HT-29 (cell line): ENCODE results near the gene SMURF2. TPM values are rescaled to one million over a fixed set of nuclear protein-coding genes. Genes with fewer than 3 reads are reported as not detected.
"Not testable (repeated sequence)": the region's sequence is repeated elsewhere in the genome, so short reads cannot be mapped to it uniquely, and the experiment has no call there.

Source experiments
- DNase-seq: peaks from one replicate; pipeline ENCODE4 v3.0.0-alpha.2; 2015; ENCODE audit warnings: low spot score
- total RNA-seq: library from RNA; depleted of rRNA; stranded (reverse); fragments of >200 nt; shearing (Covaris generic); gene quantifications from 2 replicates; pipeline ENCODE4 v1.2.3, GENCODE V29; 2014

The SMURF2 gene
- total RNA-seq, 1 experiment from 2014 or later, result 10.7 TPM

DNA sequence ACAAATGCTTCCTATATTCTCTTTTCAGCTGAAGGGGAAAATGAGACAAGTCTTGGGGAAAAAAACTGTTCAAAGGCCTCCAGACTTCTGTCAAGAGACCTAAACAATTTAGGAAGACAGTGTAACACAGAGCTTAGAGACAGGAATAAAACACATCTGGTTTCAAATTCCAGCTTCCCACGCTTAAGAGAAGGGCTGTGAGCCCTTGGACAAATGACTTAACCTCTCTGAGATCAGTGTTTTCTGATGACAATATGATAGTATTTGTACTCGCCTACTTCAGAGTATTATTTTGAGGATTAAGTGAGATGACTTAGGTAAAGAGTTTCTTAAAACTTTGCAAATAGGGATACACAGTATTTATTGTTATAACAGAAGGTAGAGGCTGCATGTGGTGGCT lies 29.5 kb downstream of the SMURF2 start:
- no peak for DNase-seq

- DNase-seq, result no peak
Measured at GRCh38 chr17:64632194-64632593, 29.9 kb downstream of the SMURF2 start.

- no peak for DNase-seq
Measured at GRCh38 chr17:64630309-64631223, 31.5 kb downstream of the SMURF2 start.

- DNase-seq, result no peak
Measured at GRCh38 chr17:64628641-64629040, 33.5 kb downstream of the SMURF2 start.

DNA sequence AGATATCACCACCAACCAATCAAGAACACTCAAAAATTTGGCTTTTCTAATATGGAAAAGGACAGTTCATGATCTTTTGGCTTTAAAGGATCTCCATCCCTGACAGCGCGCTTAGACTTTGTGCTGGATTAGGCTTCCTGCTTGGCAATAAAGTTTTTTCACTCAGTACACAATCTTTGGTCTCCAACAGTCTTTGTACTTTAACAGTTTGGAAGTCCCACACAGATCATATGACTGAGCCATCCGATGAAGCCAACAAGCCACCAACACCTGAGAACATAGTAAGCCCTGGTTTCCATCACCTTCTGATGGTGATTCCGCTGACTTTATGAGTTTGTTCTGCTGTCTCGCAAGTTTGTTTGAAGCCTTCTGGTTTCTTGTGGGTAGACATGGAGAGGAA lies 34.3 kb downstream of the SMURF2 start:
- DNase-seq, result no peak

GRCh38 chr17:64626827-64627226 lies 35.3 kb downstream of the SMURF2 start:
- no peak for DNase-seq

GRCh38 chr17:64625541-64625940 lies 36.6 kb downstream of the SMURF2 start:
- no peak for DNase-seq

DNA sequence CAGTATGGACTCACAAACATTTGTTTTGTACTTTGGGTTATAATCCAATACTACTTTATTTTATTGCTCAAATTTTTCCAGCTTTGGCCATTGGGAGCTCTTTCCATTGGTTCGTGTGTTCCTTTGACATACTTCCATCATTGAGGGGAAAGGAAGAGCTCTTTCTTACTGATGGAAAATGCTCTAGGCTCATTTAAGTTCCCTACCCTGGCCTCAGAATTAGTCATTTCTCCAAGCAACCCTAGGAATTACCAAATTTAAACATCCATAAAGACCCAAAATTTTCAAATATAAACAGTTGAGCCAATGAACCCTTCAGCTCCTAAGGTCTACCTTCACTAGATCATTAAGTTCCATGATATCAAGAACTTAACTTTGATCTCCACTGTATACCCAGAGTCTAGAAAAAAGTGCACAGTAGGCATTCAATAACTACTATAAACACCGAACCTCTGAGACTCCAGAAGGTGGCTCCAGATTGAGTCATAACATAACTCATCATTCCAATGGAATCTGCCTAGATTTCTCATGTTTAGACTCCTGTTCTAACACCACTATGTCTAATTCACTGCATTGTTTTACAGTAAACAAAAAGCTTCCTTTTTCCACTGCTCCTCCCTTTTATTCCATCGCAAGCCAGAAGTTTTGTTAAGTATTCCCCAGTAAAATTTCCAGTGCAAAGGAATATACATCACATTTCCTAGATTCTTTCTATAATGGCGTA lies 39.0 kb downstream of the SMURF2 start:
- DNase-seq, result peak; percentile 15

- no peak for DNase-seq
Measured at GRCh38 chr17:64621772-64622171, 40.3 kb downstream of the SMURF2 start.

DNA sequence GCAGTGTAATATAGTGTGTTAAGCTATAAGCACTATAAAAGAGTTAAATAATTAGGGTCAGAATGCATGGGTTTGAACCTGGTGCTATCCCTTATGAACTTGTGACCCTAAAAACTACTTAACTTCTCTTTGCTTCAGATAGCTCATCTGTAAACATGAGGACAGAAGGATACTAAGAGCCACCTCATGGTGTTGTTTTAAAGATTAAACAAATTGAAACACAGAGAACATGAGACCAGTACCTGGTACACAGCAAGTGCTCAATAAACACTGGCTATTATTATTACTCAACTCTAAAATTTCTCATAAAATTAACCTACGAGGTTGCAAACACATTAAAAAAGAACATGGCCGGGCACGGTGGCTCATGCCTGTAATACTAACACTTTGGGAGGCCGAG lies 43.3 kb downstream of the SMURF2 start:
- DNase-seq, result no peak

- DNase-seq, result no peak
Measured at GRCh38 chr17:64617125-64617780, 44.9 kb downstream of the SMURF2 start.

DNA sequence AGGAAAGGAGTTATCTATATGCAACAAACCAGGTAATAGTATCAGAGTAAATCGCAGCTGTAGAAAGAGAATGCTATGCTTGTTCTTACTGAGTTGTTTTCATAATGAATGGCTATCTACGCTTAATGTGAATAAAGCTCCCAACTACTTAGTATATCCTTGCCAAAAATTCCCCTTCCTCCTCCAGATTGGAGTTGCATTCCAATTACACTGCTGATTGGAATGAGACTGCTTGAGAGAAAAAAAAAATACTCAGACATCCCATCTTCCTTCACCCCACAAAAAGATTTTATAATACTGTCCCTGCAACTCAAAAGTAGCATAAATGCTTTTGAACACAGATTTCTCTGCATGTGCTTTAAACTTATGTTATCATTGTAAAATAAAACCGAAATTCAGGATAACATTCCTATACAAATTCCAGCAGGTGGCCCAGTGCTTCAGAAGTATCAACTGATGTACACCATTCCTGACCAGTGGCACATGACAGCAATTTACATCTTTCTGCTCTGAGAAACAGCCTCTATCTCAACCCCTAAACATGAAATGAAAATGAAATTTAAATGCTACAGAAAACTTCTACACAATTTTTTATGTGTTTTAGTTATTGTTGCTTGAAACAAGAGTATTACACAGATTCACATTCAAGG lies 47.0 kb downstream of the SMURF2 start:
- DNase-seq, result no peak

DNA sequence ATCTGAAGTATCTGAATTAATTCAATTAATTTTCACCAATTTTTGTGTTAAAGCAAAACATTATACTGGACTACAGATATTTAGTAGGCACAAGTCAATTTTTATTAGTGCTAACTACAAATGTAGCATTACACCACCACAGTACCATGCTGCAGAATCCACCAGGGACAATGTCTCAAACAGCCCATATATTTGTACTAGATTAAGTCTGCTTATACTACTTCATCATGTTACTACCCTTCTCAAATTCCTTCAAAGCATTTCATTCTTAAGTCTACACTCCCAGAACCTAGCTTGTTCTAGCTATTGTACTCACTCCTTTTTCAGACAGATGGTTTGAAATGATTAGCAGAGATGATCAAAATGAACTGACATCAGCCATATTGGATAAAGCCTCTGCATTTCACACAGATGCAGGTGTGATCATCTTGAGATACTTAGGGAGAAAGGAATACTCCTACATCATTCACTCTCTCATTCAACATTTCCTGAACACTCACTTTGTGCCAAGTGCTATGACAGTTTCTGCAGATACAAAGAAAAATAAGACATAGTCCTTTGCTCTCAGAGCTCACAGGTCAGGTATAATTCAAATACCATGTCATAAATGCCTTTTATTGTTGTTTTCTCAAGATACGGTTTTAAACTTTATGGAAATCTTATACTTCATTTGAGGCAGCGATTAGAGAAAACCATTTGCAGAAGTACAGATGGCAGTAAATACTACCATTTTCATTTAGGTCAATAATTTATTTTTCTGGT lies 47.7 kb downstream of the SMURF2 start:
- DNase-seq, result no peak

GRCh38 chr17:64611369-64611768 lies 50.7 kb downstream of the SMURF2 start:
- no peak for DNase-seq

DNA sequence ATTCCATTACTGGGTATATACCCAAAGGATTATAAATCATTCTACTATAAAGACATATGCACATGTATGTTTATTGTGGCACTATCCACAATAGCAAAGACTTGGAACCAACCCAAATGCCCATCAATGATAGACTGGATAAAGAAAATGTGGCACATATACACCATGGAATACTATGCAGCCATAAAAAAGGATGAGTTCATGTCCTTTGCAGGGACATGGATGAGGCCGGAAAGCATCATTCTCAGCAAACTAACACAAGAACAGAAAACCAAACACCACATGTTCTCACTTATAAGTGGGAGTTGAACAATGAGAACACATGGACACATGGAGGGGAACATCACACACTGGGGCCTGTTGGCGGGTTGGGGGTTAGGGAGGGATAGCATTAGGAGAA lies 51.9 kb downstream of the SMURF2 start:
- not testable (repeated sequence) for DNase-seq

- no peak for DNase-seq
Measured at GRCh38 chr17:64608571-64608981, 53.5 kb downstream of the SMURF2 start.

GRCh38 chr17:64607862-64608565 lies 54.1 kb downstream of the SMURF2 start:
- DNase-seq, result no peak

- DNase-seq, result not testable (repeated sequence)
Measured at GRCh38 chr17:64604532-64604931, 57.6 kb downstream of the SMURF2 start.

- DNase-seq, result no peak
Measured at GRCh38 chr17:64603987-64604386, 58.1 kb downstream of the SMURF2 start.

GRCh38 chr17:64599827-64600226 lies 62.3 kb downstream of the SMURF2 start:
- DNase-seq, result no peak
